Measurements from ENCODE around the gene S1PR3.

S1PR3 gene

DNA sequence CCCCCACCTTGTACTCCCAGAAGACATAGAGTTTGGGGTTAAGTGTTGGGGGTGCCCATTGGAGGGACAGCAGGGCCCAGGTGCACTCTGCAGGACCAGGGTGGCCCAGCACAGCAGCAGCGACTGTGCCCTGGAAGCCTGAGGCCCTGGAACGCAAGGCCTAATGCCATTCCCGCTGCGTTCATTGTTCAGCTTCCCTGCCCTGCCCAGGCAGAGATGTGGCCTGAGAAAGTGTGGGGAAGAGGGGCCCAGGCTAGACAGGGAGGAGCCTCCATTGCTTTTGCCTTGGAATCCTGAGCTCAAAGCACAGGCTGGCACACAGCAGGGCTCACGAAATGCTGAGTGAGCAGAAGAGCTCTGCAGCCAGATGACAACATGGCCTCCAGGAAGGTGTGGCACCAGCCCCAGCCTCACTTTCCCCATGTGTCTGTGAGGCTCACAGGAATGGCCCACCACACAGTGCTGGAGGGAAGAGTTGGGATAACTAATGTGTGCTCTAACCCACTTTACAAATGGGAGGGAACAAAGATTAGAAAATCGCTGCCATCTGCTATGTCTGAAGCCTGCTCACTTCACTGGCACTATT, 19.4 kb downstream of the S1PR3 start:
- no peak for DNase-seq

DNA sequence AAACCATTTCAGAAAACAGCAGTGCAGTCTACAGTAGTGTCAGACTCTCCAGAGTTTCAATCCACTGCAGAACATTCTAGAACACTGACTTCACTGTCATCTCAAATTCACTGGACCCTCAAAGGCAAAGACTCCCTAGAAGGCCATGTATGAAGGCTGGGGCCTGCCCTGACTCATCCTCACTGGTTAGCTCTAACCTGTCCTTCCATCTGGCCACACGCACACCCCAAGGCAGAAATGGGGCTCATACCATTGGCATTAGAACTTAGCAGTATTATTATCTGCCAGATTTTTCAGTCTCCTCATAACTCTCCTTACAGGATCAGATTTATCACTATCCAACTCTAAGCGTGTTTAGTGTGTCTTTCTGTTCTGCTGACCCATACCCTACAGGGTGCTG, 20.4 kb downstream of the S1PR3 start:
- no peak for DNase-seq

DNA sequence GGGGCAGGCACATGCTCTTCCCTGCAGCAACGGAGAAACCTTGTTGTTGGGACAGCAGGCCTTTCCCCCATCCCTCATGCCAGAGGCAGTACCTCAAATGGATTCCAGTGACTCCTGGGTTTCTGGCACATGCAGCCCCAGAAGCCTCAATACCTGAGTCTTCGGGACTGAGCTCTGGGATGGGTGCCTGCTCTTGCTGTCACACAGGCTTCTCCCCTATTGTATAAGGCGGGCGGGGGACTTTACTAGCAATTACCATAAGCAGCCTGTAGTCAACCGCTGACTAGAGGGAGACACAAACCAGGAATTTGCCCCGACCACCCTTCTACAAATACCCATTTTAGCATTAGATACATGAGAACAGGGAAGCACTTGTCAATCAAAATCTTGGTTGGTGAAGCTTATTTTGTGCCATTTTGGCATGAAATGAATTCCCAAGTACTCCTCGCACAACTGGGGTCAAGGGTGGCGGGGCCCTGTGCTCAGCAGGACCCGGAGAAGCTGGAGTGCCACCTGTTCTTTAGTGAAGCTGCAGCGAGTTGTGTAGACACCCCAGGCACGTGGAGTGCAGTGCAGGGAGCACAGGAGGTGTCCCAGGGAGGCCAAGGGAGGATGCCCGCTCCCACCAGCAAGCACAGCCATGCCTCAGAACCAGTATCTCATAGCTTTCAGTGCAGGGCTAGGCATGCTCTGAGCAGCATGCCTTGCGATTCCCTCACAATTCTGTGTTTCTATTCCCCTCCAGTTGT, 21.2 kb downstream of the S1PR3 start:
- no peak for DNase-seq

DNA sequence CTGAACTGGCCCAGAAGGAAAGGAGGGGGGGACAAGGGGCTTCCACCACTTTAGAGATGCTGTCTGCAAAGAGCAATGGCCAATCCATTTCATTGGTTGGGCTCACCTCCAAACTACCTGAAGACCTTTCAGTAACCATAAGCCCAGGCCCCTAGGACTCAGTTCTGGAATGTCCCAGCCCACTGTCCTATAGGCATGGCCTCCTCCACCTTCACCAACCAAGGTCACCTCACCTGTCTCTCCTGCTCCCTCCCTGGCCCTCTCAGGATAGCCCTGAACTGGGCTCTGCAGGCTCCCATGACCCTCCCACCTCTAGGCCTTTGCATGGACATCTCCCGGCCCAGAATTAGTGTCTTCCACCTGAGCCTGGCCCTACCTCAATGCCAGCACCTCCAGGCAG, 22.4 kb downstream of the S1PR3 start:
- no peak for DNase-seq

DNA sequence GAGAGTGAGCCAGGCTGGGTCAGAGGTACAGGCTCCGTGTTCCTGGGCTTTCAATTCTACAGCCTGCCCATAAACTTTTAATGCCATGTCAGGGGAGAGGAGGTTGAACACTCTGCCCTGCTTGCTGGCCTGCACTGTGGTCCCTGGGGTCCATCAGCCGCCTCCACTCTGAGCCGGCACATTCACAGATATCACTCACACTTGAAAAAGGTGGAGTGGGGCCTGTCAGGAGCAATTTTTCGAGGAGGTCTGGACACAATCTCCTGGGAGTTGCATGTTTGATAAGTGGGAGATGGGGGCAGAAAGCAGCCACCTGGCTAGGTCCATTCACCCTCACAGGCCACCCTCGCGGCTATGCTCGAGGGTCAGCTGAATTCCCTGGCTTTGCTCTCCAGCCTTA, 22.9 kb downstream of the S1PR3 start:
- no peak for DNase-seq

DNA sequence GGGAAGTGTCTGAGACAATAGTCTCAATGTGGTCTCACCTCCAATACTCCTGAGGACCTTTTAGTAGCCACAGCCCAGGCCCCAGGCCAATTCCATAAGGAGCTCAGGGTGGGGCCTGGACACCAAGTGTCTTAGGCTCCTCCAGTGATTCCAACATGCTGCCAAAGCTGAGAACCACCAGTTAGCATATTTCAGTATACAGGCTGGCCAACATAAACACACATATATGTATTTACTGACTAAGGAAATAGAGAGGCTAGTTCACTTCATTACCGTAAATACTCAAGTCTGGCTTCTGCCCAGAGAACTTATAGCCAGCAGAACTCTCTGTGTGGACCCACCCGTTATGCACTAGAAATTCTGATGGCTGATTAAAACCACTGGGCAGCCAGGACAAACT, 24.1 kb downstream of the S1PR3 start:
- no peak for DNase-seq

DNA sequence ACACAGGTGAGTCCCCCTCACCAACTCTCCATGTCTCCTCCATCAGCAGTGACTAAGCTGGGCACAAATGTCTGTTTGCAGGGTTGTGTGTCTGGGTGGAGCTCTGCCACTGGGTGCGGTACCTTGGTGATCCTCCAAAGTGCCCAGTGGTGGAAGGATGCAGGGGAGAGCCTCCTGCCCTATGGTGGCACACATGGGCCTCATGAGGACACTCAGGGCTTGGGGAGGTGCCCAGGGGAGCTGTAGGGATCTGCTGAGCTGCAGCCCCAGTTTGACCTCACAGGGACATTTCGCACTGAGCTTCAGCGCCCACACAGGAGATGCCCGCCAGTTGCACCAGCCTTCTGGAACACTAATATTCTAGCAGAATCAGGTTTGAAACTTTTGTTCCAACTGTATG, 29.5 kb downstream of the S1PR3 start:
- DNase-seq: no peak

DNA sequence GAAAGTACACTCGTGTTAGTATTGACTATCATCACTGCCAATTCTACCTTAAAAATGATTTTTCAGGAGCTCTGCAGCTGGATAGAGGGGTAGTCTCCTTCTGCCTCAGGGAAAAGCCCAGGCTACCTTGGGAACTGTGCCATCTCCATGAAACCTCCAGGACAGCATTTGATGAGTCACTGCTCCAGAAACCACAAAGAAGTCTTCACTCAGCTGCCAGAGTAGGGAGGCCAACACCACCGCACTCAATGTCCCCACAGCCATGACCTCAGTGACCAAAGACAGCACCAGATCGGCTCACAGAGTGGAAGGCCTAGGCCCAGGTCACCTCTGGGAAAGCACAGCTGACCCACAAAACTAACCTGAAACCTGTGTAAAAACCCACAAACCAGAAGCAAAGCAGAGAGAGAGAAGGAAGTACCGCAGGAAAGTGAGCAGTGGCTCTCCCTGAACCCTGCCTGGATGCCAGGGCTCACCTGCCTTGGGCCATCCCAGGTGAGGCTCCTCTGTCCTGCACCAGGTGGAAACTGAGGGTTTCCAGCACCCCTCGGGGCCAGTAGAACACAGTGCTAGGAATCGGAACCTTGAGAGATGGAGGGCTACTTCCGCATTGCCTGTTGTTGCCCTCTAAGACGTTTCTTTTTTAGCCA, 30.0 kb downstream of the S1PR3 start:
- DNase-seq: no peak

DNA sequence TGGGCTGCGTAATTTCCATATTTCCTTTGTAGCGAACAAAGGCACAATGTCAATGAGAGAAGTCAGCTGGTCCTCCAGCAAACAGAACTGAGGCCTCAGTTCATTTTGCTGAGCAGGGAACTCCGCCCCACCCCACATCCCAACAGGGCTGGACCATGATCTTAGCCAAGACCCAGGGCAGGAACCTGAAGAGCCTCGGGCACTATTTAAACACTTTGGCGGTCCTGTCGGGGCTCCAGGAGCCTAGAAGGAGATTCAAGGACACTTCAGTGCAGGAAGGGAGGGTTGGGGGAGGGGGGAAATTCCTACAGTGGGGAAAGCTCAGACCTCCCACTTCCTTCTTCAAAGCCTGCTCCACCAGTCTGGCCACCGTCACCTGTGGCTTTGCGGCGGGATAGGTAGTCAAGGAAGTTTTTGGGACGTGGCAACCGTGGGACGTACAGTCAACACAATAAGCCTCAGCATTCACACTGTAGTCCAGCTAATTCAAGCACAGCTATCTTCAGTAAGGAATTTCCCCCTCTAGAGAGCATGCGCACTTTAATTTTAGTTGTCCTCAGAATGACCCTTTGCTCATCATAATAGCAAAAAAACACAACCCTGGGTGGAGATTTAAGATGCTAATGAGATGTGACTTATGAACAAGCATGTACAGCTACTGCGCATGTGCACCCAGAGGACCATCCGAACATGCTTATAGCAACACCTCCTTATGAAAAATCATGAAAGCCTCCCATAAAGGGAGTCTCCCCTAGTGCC, 30.9 kb downstream of the S1PR3 start:
- DNase-seq: no peak

DNA sequence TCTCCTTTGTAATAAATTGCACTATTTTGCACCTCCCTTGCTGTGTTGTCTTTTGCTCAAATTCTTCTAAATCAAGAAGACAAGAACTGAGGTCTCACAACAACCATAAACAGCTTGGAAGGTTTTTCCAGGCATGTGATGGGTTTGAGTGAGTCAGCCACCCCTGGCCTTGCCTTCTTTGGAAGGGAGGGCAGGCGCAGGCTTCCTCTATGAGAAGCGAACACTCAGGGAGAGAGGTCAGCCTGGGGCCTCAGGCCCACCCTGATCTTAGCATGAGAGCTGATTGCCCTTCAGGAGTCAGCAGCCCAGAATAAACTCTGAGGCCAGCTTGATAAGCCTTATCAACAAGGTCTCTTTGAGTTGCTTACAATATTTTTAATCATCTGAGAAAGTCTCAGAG, 31.6 kb downstream of the S1PR3 start:
- no peak for DNase-seq

DNA sequence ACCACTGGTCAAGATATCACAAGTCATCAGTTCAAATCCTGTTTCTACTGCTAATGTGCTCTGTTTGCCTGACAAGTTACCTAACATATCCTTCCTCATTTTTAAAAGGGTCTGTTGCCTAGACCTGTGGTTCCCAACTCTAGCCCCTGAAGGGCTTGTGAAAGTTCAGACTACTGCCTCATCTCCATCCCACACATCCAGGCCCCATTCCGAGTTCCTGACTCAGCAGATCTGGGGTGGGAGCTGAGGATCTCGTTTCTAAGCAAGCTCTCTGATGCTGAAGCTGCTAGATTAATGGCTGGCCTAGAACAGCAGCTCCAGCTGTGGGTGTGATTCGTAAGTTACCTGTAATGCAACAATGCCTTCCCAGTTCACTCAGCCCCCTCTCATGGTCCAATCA, 32.5 kb downstream of the S1PR3 start:
- no peak for DNase-seq

DNA sequence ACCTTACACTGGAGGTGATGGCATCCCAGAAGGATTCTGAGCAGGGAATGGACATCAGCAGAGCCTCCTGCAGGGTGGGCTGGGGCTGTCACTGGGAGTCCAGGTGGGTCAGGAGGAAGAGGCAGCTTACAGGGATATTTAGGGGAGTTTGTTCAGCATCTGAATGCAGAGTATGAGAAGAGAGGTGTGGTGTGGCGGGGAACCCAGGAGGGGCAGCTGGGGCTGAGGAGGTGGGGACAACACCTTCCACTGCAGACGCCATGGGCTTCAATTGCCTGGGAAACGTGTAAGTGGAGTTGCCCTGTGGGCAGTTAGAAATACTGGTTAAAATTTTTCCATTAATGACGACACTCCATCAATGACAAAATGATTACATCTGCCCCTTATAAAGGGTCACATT, 33.5 kb downstream of the S1PR3 start:
- no peak for DNase-seq

DNA sequence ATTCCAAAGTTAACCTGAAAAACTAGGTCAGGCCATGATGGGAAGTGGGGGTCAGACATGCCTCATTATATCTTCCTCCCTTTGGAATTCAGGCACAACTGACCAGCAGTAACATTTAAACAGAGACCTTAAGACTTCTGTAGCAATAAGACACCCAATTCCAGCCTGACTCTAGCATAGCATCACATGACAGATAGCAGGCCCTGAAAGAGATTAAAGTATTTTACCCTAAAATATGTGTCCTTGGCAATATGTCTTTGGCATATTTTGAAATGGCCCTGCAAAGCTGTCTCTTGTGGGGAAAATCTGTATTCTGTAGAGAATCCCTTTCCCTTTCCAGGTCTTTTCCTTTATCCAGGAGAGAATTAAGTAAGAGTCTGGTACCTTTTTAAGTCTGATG, 34.3 kb downstream of the S1PR3 start:
- no peak for DNase-seq

DNA sequence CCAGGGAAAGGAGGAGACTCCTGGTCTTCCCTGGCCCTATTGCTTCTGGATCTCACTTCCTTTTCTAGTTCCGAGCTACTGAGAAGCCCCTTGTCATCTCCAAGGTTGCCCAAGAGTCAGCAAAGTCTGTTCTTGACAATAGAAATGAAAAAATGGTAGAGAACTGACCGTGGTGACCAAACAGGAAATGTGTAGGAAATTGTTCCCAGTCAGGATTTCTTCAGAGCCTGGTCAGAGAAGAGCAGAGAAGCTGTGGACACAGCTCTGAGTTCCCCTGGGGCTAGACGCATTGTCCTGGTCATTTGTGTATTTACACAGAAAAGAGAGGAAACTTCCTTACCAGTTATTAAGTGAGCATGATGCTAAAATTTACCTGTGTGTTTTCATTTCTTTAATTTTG, 35.6 kb downstream of the S1PR3 start:
- no peak for DNase-seq

DNA sequence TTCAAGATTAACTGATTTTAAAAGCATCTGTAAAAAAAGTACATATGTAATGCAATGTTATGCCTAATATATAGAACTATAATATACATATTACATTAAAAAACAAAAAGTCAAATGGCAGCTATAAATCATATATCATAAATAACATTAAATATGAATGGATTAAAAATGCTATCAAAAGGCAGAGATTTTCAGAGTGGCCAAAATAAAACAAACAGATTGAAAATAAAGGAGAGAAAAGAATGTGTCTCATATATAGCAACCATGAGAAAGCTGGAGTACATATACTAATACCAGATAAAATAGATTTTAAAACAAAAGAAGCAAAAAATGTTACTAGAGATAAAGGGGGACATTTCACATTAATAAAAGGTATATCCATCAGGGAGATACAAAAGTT, 38.5 kb downstream of the S1PR3 start:
- no peak for DNase-seq

DNA sequence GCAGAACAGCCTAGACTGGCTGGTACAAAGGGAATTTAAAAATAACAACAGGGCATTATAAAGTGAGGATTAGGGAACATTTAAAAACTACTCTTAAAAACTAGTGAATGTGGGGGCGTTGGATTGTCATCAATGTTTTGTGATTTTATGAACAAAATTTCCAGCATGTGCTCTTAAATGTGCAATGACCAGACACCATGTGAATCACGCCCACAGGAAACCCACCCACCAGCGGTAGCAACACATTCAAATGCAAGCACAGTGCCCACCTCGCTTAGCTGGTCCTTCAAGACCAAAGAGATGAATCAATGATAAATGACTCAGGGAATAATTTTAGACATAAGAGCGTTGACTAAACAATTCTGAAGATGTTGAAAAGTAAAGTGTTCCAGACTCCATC, 40.9 kb downstream of the S1PR3 start:
- no peak for DNase-seq

DNA sequence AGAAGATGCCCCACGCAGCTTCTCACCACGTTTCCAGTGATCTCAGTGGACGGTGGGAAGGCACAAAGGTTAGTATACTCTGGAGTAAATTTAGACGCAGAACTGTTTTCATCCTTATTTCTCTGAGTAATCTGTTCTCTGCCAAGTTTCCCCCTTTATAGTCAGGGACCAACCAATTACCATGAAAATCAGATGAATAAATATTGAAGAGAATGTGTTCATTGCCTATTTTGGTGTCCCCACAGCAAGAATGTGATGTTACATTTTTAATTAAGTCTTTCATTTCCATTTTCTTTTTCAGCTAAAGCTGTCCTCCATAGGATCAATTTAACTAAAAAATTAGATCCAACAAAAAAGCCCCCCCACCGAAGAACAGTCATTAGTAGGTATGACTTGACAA, 41.4 kb downstream of the S1PR3 start:
- DNase-seq: no peak

DNA sequence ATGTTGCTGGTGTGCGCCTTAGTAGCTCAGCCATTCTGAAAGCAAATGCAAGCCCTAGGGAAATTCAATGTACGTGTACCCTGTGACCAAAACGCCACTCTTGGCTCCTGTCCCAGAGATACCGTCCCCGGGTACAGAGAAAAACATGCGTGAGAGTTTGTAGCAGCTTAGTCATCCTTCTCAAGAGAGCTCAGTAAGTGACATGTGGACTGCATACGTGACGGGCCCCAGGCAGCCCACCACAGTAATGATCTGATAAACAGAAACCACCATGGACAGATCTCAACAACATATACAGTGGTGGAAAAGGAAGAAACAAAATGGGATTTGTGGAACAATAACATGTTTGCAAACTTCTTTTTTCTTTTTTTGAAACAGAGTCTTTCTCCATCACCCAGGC, 45.1 kb downstream of the S1PR3 start:
- DNase-seq: no peak

DNA sequence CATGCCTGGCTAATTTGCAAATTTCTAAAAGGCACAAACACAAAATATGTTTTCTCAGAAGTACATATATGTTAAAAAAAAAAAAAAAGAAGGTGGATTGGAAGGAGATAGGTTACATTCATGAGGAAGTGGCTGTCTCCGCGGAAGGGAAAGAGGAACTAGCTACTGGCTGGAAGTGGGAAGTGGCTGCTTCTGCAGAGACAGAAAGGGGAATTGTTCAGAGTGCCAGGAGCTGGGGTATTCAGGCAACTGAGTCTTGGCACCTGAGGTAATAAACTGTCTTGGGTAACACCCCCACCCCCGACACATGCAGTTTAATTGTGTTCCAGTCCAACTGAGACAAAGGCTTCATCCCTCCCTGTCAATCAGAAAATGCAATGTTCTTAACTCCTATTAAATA, 45.6 kb downstream of the S1PR3 start:
- DNase-seq: no peak

DNA sequence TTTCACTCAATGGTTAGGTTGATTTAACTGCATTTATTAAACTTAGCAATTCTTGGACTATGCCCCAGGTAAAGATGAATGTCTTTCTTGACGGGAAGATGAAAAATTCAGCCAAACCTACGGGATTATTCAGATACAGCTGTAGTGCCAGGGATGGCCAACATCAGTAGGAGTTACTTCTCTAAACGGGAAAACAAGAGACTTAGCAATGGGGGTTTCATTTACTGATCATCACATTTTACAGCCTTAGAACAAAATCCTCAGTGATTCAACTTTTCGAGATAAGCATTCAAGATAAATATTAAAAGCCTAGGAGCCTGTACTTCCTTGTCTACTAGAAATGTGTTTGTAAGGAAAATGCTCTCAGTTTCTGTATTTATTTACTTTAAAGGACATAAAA, 46.1 kb downstream of the S1PR3 start:
- no peak for DNase-seq

DNA sequence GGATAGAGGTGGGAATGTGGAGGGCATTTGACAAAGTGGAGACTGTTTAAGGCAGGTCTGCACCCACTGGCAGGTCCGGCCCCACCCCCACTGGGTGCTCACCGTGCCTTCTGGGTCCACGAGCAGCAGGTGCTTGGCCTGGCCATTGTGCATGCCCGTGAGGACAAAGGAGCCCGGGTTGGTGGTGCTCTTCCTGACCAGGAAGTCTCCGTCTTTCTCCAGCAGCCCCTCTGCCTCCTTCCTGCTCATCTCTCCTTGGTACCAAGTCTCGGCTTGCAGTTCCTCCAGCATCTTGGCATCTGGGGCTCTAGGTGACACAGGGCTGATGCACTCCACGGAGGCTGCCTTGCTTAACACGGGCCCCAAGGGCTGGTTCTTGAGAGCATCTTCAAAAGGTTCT, 46.6 kb downstream of the S1PR3 start:
- no peak for DNase-seq

DNA sequence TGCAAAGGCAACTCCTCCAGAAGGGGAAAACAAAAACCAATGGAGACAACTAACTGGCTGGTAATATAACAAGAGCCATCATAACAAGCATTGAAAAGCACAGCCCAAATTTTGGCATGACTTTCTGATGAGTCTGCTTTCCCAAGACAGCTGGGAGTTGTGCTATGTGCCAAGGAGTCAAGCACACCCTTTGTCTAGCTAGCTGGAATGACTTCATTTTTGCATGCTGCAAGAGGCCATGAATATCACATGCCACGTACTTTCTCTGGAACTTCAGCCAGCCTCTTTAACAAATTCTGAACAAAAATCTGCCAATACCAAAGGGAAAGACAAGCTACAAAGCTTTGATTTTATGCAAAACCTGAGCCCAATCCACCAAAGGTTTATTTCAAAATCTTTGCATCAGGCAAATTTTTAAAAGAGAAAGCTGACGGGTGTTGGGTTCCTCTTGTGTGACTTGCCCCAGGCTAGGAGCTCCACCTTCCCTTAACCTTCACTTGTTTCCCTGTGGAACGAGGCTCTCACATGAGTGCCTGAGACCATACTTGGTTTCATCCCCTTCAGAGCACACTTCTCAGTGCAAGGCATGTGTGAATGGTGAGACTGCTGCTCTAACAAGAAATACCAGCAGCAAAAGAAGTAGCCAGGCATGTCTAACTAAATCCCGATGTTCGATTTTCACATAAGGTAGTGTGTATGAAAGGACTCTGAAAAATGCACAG, 47.3 kb downstream of the S1PR3 start:
- no peak for DNase-seq

DNA sequence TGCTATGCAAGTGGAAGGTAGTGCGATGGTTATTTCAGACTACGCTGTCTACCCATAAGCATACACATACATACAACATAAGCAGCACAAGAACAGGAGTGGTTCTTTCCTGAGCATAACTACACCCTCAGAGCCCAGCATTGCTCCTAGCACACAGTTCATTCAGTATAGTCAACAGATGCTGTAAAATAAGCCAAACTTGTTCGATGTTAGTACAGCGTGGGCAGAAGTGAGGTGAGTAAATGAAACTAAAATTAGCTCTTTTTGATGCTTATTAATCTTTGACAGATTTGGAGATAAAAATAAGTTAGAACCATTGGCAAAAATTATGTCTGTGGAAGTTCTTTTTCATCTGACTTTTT, 47.8 kb downstream of the S1PR3 start:
- DNase-seq: no peak

Data from activated effector memory CD4-positive, alpha-beta T cell treated with Interleukin-2 at 50 U/mL for 16 hours (primary cell).